ENCODE measurements around the gene AKAP13.

DNA sequence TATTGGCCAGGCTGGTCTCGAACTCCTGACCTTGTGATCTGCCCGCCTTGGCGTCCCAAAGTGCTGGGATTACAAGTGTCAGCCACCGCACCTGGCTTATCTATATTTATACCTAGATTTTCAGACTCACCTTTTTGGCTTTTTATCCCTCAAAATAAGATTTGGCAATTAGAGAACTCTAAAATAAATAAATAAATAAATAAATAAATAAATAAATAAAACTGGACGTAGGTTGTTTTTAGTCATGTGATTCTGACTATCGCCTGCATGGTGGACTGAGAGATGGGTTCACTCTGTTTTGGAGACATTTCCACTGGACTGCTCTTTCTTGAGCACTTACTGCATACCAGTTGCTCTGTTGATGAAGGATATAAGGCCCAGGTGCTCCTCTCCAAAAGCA is 46.2 kb upstream of the AKAP13 start:
- TF ChIP-seq POLR2A (IDR thresholded peaks at IDR 0.05) (no peak), CTCF (IDR thresholded peaks at IDR 0.05) (no peak)

All from uterus (tissue), 2 donors.